NK-92 (cell line): ENCODE measurements around the gene OR10K2.

ENCODE experiments used
- DNase-seq: peaks from one replicate; lab custom pipeline; 2025; ENCODE audit not compliant: unreplicated experiment; lab: John Stamatoyannopoulos, UW

OR10K2 gene

GRCh38 chr1:158371188-158371953 is 54.7 kb downstream of the OR10K2 start:
- peak; percentile 5 for DNase-seq
